B cell (primary cell): ENCODE measurements around the gene FMNL1. TPM values are rescaled to one million over a fixed set of nuclear protein-coding genes. Genes with fewer than 3 reads are reported as not detected.

Source experiments
- ATAC-seq: fragments of 200-7000 bp; cut with Tn5 transposase; one replicate; pipeline ENCODE4 v1.10.0; 2021; ENCODE audit warnings: low read depth, mild to moderate bottlenecking, moderate number of reproducible peaks, moderate library complexity
- CTCF ChIA-PET: fragments of 350-600 bp; sonication (Branson Sonifier 250); formaldehyde crosslinking; loops from one replicate; lab custom pipeline; 2021; ENCODE audit warnings: antibody characterized with exemption, inconsistent platforms; lab: Charles Lee
- POLR2A ChIA-PET: fragments of 350-600 bp; sonication (Branson Sonifier 250); formaldehyde crosslinking; loops from one replicate; lab custom pipeline; 2021; ENCODE audit warnings: antibody characterized with exemption; lab: Charles Lee
- DNase-seq: peaks from one replicate; pipeline ENCODE4 v3.0.0; 2013
- H2AFZ ChIP-seq: 2 replicates; pipeline ENCODE4 v1.6.1; 2012; ENCODE audit warnings: mild to moderate bottlenecking, low read depth, low read length; ENCODE audit not compliant: insufficient read depth, poor library complexity, severe bottlenecking
- H3K27ac ChIP-seq, 2 donors: 1 replicate in 1 of 2; 2 replicates in 1 of 2; pipeline ENCODE4 v1.5.1; 2012 to 2013; ENCODE audit warnings: low read length in 2 of 2, mild to moderate bottlenecking in 2 of 2, moderate library complexity in 1 of 2
- H3K27me3 ChIP-seq, 4 experiments: fragments of 200-600 bp in 1 of 4; sonication (generic) in 1 of 4; replicated peaks in 1 of 4; 1 replicate in 2 of 4; 2 replicates in 2 of 4; pipeline versions ENCODE4 v1.6.1 to v1.7.0; 2013 to 2016; ENCODE audit warnings: low read length in 3 of 4, mild to moderate bottlenecking in 2 of 4, mixed read lengths in 1 of 4, moderate library complexity in 1 of 4; ENCODE audit not compliant: insufficient read depth in 4 of 4, control insufficient read depth in 3 of 4; ENCODE audit errors: control extremely low read depth in 1 of 4
- H3K36me3 ChIP-seq, 2 experiments: replicated peaks in 1 of 2; 1 replicate in 1 of 2; 2 replicates in 1 of 2; pipeline versions ENCODE4 v1.6.1 to v1.7.1; 2013; ENCODE audit warnings: low read length in 1 of 2; ENCODE audit not compliant: insufficient read depth in 2 of 2, control insufficient read depth in 1 of 2; ENCODE audit errors: control extremely low read depth in 1 of 2, extremely low read depth in 1 of 2
- H3K4me1 ChIP-seq, 2 donors: fragments of 200-600 bp in 1 of 2; sonication (generic) in 1 of 2; 1 replicate in 1 of 2; 2 replicates in 1 of 2; pipeline versions ENCODE4 v1.5.1 to v1.6.1; 2013 to 2017; ENCODE audit warnings: low read length in 2 of 2; ENCODE audit not compliant: control insufficient read depth in 2 of 2, insufficient read depth in 2 of 2
- H3K4me2 ChIP-seq: replicated peaks from 2 replicates; pipeline ENCODE3; 2012; ENCODE audit warnings: mild to moderate bottlenecking, low read depth, low read length; ENCODE audit not compliant: poor library complexity, severe bottlenecking
- H3K4me3 ChIP-seq, 5 experiments: fragments of 200-600 bp in 1 of 5; sonication (generic) in 1 of 5; 1 replicate in 3 of 5; 2 replicates in 2 of 5; pipeline versions ENCODE4 v1.5.1 to v1.7.0; 2011 to 2016; ENCODE audit warnings: low read length in 4 of 5, mild to moderate bottlenecking in 4 of 5, low read depth in 2 of 5, control low read depth in 1 of 5, moderate library complexity in 1 of 5; ENCODE audit not compliant: insufficient read depth in 1 of 5; ENCODE audit errors: control extremely low read depth in 1 of 5, extremely low read depth in 1 of 5
- H3K79me2 ChIP-seq: fragments of 200-600 bp; sonication (generic); one replicate; pipeline ENCODE4 v1.6.0; 2016; ENCODE audit warnings: low read length; ENCODE audit not compliant: control insufficient read depth, insufficient read depth
- H3K9ac ChIP-seq: fragments of 200-600 bp; sonication (generic); 2 replicates; pipeline ENCODE4 v1.6.1; 2017; ENCODE audit warnings: mild to moderate bottlenecking, low read length, moderate library complexity
- H3K9me3 ChIP-seq, 3 donors: one replicate each; pipeline versions ENCODE4 v1.6.1 to v1.7.1; 2013; ENCODE audit warnings: low read length in 2 of 3; ENCODE audit not compliant: control insufficient read depth in 2 of 3, insufficient read depth in 1 of 3; ENCODE audit errors: control extremely low read depth in 1 of 3
- H4K20me1 ChIP-seq: 2 replicates; pipeline ENCODE4 v1.6.0; 2012; ENCODE audit warnings: mild to moderate bottlenecking, low read length; ENCODE audit not compliant: insufficient read depth, control insufficient read depth, poor library complexity, severe bottlenecking
- H3K27ac Mint-ChIP-seq: one replicate; pipeline ENCODE4 v1.8.0; 2021; ENCODE audit warnings: mixed read lengths
- H3K27me3 Mint-ChIP-seq: one replicate; pipeline ENCODE4 v1.8.0; 2021; ENCODE audit warnings: mixed read lengths
- H3K4me1 Mint-ChIP-seq: one replicate; pipeline ENCODE4 v1.8.0; 2021; ENCODE audit warnings: mixed read lengths
- H3K4me3 Mint-ChIP-seq: one replicate; pipeline ENCODE4 v1.8.0; 2021; ENCODE audit warnings: mixed read lengths
- H3K9me3 Mint-ChIP-seq: one replicate; pipeline ENCODE4 v1.8.0; 2022; ENCODE audit warnings: mixed read lengths; ENCODE audit not compliant: insufficient read depth
- EZH2 ChIP-seq: IDR thresholded peaks from 2 replicates; pipeline ENCODE4 v1.6.1; 2012; ENCODE audit warnings: borderline replicate concordance, low read depth, mild to moderate bottlenecking, moderate library complexity, low read length; ENCODE audit not compliant: insufficient read depth, poor library complexity, severe bottlenecking
- WGBS: methylation state at CpG from one replicate; pipeline ENCODE4 v1.1.5; 2013; ENCODE audit warnings: missing lambda C conversion rate; ENCODE audit not compliant: insufficient coverage; 5-methylcytosine and 5-hydroxymethylcytosine counted together
- intact Hi-C: fragments of 100-400 bp; cut with micrococcal nuclease; formaldehyde crosslinking; loops from one replicate; pipeline ENCODE4 v1.10.0; 2022
- polyA plus RNA-seq: library from polyadenylated mRNA; depleted of rRNA; stranded (reverse); fragments of >200 nt; gene quantifications from 2 replicates; pipeline ENCODE4 v1.2.3, GENCODE V29; 2012
- total RNA-seq, 2 donors: library from RNA; stranded (reverse); fragments of 120-200 nt in 1 of 2; gene quantifications; 1 replicate in 1 of 2; 2 replicates in 1 of 2; pipeline versions ENCODE4 v1.2.3 to v1.2.4, GENCODE V29; 2013 to 2022
- TF ChIP-seq, protein P1 (sequence below): fragments of 200-600 bp; IDR thresholded peaks from one replicate; pipeline ENCODE4 v1.8.0; 2022; ENCODE audit warnings: antibody characterized with exemption, mild to moderate bottlenecking

Gene FMNL1
- total and polyA plus RNA-seq, 2 donors (not counting 1 experiment from before 2014, with no cell fraction given): 386 to 663 TPM

DNA sequence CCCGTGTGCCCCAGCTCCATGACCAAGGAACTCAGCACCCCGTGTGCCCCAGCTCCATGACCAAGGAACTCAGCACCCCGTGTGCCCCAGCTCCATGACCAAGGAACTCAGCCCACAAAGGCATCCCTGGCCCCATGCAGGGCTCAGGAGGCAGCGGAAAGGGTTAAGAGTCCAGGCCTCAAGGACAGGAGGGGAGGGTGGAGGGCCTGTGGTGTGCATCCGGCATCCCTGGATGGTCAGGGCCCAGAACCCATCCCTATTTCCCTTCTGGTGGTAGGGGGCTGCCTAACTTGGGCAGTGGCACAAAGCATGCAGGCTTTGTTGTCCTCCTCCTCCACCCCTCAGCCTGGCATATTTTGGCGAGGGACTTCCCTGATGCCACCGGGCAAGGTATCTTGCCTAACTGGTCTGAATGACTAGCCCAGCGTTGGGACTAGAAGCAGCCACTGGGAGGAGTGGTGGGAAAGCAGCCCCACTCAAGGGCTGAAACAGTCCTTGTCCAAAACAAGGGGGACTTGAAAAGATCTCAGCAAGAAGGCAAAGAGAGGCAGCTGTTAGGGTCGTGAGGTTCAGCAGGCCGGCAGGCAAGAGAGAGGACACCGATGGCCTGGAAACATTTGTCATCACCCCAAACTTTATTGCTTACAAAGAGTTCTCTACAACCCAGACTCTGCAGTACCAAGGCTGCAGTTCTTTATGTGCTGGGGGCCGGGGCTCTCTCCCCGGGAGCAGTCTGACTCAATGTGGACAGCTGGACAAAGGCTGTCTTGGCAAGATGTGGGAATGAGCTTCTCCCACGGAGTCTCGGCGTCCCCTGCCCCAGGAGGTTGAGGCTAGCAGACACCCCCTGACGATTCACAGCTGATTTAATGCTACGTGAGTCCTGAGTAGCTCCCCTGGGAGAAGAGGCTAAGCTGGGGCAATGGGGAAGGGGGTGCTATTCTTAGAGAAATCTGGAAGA lies 41.1 kb downstream of the FMNL1 start:
- ChIA-PET POLR2A (interaction anchor here (3.2 kb wide), 1 partner anchor 15 kb away, joined by 16 read pairs; no protein-coding TSS in a partner anchor), CTCF (interaction anchor here (0.6 to 2.0 kb wide), 4 partner anchors 15 to 122 kb away, joined by 3 to 9 read pairs (median 4); no protein-coding TSS in a partner anchor)
- no peak for TF ChIP-seq EZH2
- TF ChIP-seq, protein P1, sequence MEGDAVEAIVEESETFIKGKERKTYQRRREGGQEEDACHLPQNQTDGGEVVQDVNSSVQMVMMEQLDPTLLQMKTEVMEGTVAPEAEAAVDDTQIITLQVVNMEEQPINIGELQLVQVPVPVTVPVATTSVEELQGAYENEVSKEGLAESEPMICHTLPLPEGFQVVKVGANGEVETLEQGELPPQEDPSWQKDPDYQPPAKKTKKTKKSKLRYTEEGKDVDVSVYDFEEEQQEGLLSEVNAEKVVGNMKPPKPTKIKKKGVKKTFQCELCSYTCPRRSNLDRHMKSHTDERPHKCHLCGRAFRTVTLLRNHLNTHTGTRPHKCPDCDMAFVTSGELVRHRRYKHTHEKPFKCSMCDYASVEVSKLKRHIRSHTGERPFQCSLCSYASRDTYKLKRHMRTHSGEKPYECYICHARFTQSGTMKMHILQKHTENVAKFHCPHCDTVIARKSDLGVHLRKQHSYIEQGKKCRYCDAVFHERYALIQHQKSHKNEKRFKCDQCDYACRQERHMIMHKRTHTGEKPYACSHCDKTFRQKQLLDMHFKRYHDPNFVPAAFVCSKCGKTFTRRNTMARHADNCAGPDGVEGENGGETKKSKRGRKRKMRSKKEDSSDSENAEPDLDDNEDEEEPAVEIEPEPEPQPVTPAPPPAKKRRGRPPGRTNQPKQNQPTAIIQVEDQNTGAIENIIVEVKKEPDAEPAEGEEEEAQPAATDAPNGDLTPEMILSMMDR: no peak
- intact Hi-C loops: loop anchor here (1.0 kb wide), 1 partner anchor 15 kb away; no protein-coding TSS in a partner anchor
- Mint-ChIP-seq H3K9me3 (no peaks in the 10 kb centered on the region), H3K27me3 (no peaks in the 10 kb centered on the region), H3K4me3 (peak overlapping the region; percentile 87), H3K27ac (peak overlapping the region; percentile 76), H3K4me1 (peaks cover 15% of the 10 kb centered on the region)
- Histone ChIP-seq H3K27me3 (no peaks in the 10 kb centered on the region), H3K36me3 (peaks cover 0 to 45% of the 10 kb centered on the region in 2 experiments), H3K79me2 (peaks cover 3% of the 10 kb centered on the region), H3K9ac (peak overlapping the region; percentile 81), H4K20me1 (peaks cover 33% of the 10 kb centered on the region), H3K27ac (peak overlapping the region in 1 of 2 donors; percentile 62), H3K4me2 (peak overlapping the region; percentile 97), H3K9me3 (no peaks in the 10 kb centered on the region), H3K4me3 (peak overlapping the region in 4 of 5 experiments; percentile 69 to 81 (median 76)), H2AFZ (no peak overlapping the region), H3K4me1 (peaks cover 5 to 17% of the 10 kb centered on the region in 2 donors)
- DNase-seq (no peak), ATAC-seq (no peak)
- 74% methylated on average over 15 of the region's 18 CpGs for WGBS
